ENCODE measurements around the gene DNMT1. TPM values are rescaled to one million over a fixed set of nuclear protein-coding genes. Genes with fewer than 3 reads are reported as not detected.

Gene DNMT1
- total RNA-seq, 1 experiment from 2014 or later: 227 TPM

- Histone ChIP-seq H3K4me2 (ENCODE audit: insufficient read depth, insufficient read length, low read length) (no peak overlapping the region), H4K8ac (replicated peaks; ENCODE audit: insufficient read length, low read depth, low read length) (no peak overlapping the region), H3K23ac (ENCODE audit: insufficient read length, low read depth, low read length) (no peak overlapping the region), H4K20me1 (ENCODE audit: control insufficient read depth, insufficient read depth, insufficient read length) (no peaks in the 10 kb centered on the region), H3K79me1 (ENCODE audit: insufficient read depth, low read depth, low read length, poor library complexity, severe bottlenecking) (no peaks in the 10 kb centered on the region), H3K23me2 (ENCODE audit: insufficient read length, low read depth, low read length, poor library complexity, severe bottlenecking) (no peaks in the 10 kb centered on the region), H2BK5ac (ENCODE audit: insufficient read length, low read length) (no peak overlapping the region), H3K4ac (ENCODE audit: low read depth, low read length) (no peak overlapping the region), H3K9ac (ENCODE audit: extremely low read depth, insufficient read length, low read length) (no peak overlapping the region), H2AFZ (ENCODE audit: low read length) (no peak overlapping the region), H3K14ac (ENCODE audit: insufficient read depth, low read length) (no peak overlapping the region), H2BK15ac (ENCODE audit: low read depth, low read length) (no peak overlapping the region), H3K79me2 (ENCODE audit: insufficient read depth, low read length) (no peaks in the 10 kb centered on the region), H4K91ac (ENCODE audit: insufficient read length, low read depth, low read length) (no peak overlapping the region), H3K18ac (ENCODE audit: insufficient read length, low read depth, low read length) (no peak overlapping the region), H3K27me3 (ENCODE audit: insufficient read depth, low read length) (no peaks in the 10 kb centered on the region), H3K56ac (ENCODE audit: insufficient read length, low read depth, low read length) (no peak overlapping the region), H2BK120ac (ENCODE audit: low read depth, low read length, poor library complexity, severe bottlenecking) (no peak overlapping the region), H2BK12ac (ENCODE audit: insufficient read length, low read depth, low read length) (no peak overlapping the region), H3K27ac (ENCODE audit: insufficient read length, low read depth, low read length) (no peak overlapping the region), H2BK20ac (ENCODE audit: low read depth, low read length, poor library complexity, severe bottlenecking) (no peak overlapping the region), H3K4me1 (ENCODE audit: insufficient read depth, low read length) (no peaks in the 10 kb centered on the region), H2AK5ac (ENCODE audit: insufficient read length, low read length) (no peak overlapping the region), H4K5ac (ENCODE audit: insufficient read length, low read depth, low read length) (no peak overlapping the region), H3T11ph (ENCODE audit: low read length) (no peak overlapping the region), H3K9me3 (ENCODE audit: control insufficient read depth, low read depth, low read length) (no peaks in the 10 kb centered on the region)
- no peak for DNase-seq
- Mint-ChIP-seq H3K27ac (no peak overlapping the region), H3K27me3 (ENCODE audit: low read depth) (no peaks in the 10 kb centered on the region), H3K36me3 (ENCODE audit: insufficient read depth in 1 of 3, low read depth in 3 of 3) (peaks cover 14 to 74% (median 38%) of the 10 kb centered on the region in 3 experiments), H3K9me3 (no peaks in the 10 kb centered on the region), H3K4me3 (no peak overlapping the region), H3K4me1 (no peaks in the 10 kb centered on the region)
- no peak for TF ChIP-seq CTCF (conservative IDR thresholded peaks at IDR 0.05)
- no CpG with 5 or more reads among the region's 7 CpGs for WGBS (ENCODE audit: extremely low coverage, insufficient read length, low lambda C conversion rate)
Observed at GRCh38 chr19:10132905-10133304, 61.8 kb downstream of the DNMT1 start.

Measured in H9 (cell line).